Activated CD4-positive, alpha-beta T cell treated with anti-CD3 and anti-CD28 coated beads, Interleukin-2, amount 10 ng/mL, durations not matched to agents 24 days and 14 days (primary cell): ENCODE measurements around the gene ADORA3. TPM values are rescaled to one million over a fixed set of nuclear protein-coding genes. Genes with fewer than 3 reads are reported as not detected.
A peak's percentile ranks its signal among the peaks of the same experiment; 100 is the strongest.

Source experiments
- DNase-seq: peaks from one replicate; pipeline ENCODE4 v3.0.0; 2022
- H3K27ac Mint-ChIP-seq: one replicate; pipeline ENCODE4 v1.8.0; 2022; ENCODE audit warnings: mild to moderate bottlenecking, mixed read lengths
- H3K27me3 Mint-ChIP-seq: one replicate; pipeline ENCODE4 v1.8.0; 2022; ENCODE audit warnings: mixed read lengths
- H3K36me3 Mint-ChIP-seq: one replicate; pipeline ENCODE4 v1.8.0; 2022; ENCODE audit warnings: low read depth, mild to moderate bottlenecking, mixed read lengths
- H3K4me1 Mint-ChIP-seq: one replicate; pipeline ENCODE4 v1.8.0; 2021; ENCODE audit warnings: mixed read lengths
- H3K4me3 Mint-ChIP-seq: one replicate; pipeline ENCODE4 v1.8.0; 2022; ENCODE audit warnings: mild to moderate bottlenecking, moderate library complexity, mixed read lengths
- H3K9me3 Mint-ChIP-seq: one replicate; pipeline ENCODE4 v1.8.0; 2021; ENCODE audit warnings: mixed read lengths
- intact Hi-C: fragments of 100-400 bp; cut with micrococcal nuclease; formaldehyde crosslinking; loops from one replicate; pipeline ENCODE4 v1.15.1; 2023
- total RNA-seq: library from RNA; stranded (reverse); gene quantifications from 2 replicates; pipeline ENCODE4 v1.2.3, GENCODE V29; 2022

The ADORA3 gene
- total RNA-seq, 1 donor from 2014 or later = not detected

DNA sequence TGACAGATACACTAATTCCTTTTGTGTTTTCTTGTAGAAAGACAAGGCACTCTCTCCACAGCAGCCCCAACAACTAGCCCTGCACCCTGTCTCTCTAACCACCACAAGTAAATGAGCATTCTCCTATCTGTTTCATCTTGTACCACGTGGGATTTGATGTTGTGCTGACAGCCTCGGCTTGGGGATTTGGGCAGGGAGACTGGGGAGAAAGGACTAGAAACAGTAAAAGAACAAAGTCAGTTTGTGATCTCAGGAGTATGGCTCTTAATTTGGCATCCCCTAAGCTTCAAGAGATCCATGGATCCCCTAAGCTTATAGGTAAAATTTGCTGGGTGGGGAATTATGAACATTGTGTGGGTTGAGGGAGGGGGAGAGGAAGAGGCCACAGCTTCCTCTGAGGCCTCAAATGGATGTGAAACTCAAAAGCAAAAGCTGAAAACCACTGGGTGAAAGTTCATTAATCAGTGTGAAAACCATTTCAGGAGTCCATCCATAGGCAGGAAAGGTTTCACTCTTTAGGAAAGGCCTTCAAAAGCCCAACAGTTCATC lies 26.6 kb downstream of the ADORA3 start:
- peak; percentile 87 for DNase-seq
- H3K9me3 Mint-ChIP-seq = peaks cover 5% of the 10 kb centered on the region
- peak overlapping the region; percentile 61 for H3K4me3 Mint-ChIP-seq
- H3K27me3 Mint-ChIP-seq = peaks cover 7% of the 10 kb centered on the region
- peaks cover 51% of the 10 kb centered on the region for H3K4me1 Mint-ChIP-seq
- intact Hi-C loops = loop anchor here (1.0 to 2.0 kb wide), 6 partner anchors 20 to 278 kb away; partner anchors contain the start of gene DDX20
- H3K36me3 Mint-ChIP-seq = peaks cover 17% of the 10 kb centered on the region
- peak overlapping the region; percentile 67 for H3K27ac Mint-ChIP-seq

GRCh38 chr1:111476214-111476613 lies 27.2 kb downstream of the ADORA3 start:
- Mint-ChIP-seq H3K4me3 (peak overlapping the region; percentile 61), H3K27me3 (peaks cover 7% of the 10 kb centered on the region), H3K27ac (peak overlapping the region; percentile 75), H3K36me3 (peaks cover 17% of the 10 kb centered on the region), H3K9me3 (peaks cover 5% of the 10 kb centered on the region), H3K4me1 (peaks cover 48% of the 10 kb centered on the region)
- intact Hi-C loops = loop anchor here (2.0 kb wide), 4 partner anchors 21 to 279 kb away; partner anchors contain the start of gene DDX20
- DNase-seq = no peak

GRCh38 chr1:111475701-111476100 lies 27.7 kb downstream of the ADORA3 start:
- H3K27ac Mint-ChIP-seq = peak overlapping the region; percentile 75
- peaks cover 48% of the 10 kb centered on the region for H3K4me1 Mint-ChIP-seq
- H3K9me3 Mint-ChIP-seq = peaks cover 5% of the 10 kb centered on the region
- peak overlapping the region; percentile 61 for H3K4me3 Mint-ChIP-seq
- intact Hi-C loops = loop anchor here (1.0 to 2.0 kb wide), 5 partner anchors 21 to 279 kb away; partner anchors contain the start of genes ATP5PB, DDX20 and WDR77
- H3K36me3 Mint-ChIP-seq = peaks cover 17% of the 10 kb centered on the region
- peaks cover 6% of the 10 kb centered on the region for H3K27me3 Mint-ChIP-seq
- peak; percentile 71 for DNase-seq

GRCh38 chr1:111474521-111474920 lies 28.9 kb downstream of the ADORA3 start:
- DNase-seq = no peak
- Mint-ChIP-seq H3K36me3 (peaks cover 17% of the 10 kb centered on the region), H3K9me3 (peaks cover 5% of the 10 kb centered on the region), H3K27me3 (peaks cover 3% of the 10 kb centered on the region), H3K27ac (no peak overlapping the region), H3K4me1 (peaks cover 48% of the 10 kb centered on the region), H3K4me3 (peak overlapping the region; percentile 77)
- intact Hi-C loops = no loop called here

GRCh38 chr1:111474106-111474505 lies 29.3 kb downstream of the ADORA3 start:
- Mint-ChIP-seq H3K4me1 (peaks cover 48% of the 10 kb centered on the region), H3K27ac (peak overlapping the region; percentile 73)
- intact Hi-C loops = no loop called here

GRCh38 chr1:111471538-111471937 lies 31.9 kb downstream of the ADORA3 start:
- Mint-ChIP-seq H3K4me3 (no peak overlapping the region), H3K36me3 (peaks cover 16% of the 10 kb centered on the region), H3K4me1 (peaks cover 34% of the 10 kb centered on the region), H3K27ac (no peak overlapping the region), H3K9me3 (no peaks in the 10 kb centered on the region), H3K27me3 (no peaks in the 10 kb centered on the region)
- intact Hi-C loops = no loop called here
- no peak for DNase-seq

More at GRCh38 chr1:111474106-111474505, 29.3 kb downstream of the ADORA3 start:
- Mint-ChIP-seq H3K4me3 (peak overlapping the region; percentile 77), H3K9me3 (peaks cover 5% of the 10 kb centered on the region), H3K27me3 (peaks cover 3% of the 10 kb centered on the region), H3K36me3 (peaks cover 17% of the 10 kb centered on the region)
- no peak for DNase-seq

DNA sequence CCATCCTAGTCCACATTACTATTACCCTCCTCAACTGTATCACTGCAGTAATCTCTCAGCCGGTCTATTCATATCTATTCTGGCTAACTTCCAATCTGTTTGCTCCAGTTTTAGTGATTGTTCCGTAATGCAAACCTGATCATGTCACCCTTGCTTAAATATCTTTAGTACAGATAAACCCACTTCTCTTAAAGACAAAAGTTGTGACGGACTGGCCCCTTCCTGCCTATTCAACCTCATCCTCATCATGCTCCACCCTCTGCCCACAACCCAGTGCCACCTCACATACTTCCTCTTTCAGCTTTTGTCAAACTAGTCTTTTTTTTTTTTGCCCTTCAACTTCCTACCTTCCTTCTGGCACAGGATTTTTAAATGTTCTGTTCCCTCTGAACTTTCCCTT lies 32.4 kb downstream of the ADORA3 start:
- Mint-ChIP-seq H3K27me3 (no peaks in the 10 kb centered on the region), H3K4me1 (peaks cover 31% of the 10 kb centered on the region), H3K4me3 (no peak overlapping the region), H3K9me3 (no peaks in the 10 kb centered on the region), H3K27ac (no peak overlapping the region), H3K36me3 (peaks cover 16% of the 10 kb centered on the region)
- peak; percentile 87 for DNase-seq
- intact Hi-C loops = no loop called here

DNA sequence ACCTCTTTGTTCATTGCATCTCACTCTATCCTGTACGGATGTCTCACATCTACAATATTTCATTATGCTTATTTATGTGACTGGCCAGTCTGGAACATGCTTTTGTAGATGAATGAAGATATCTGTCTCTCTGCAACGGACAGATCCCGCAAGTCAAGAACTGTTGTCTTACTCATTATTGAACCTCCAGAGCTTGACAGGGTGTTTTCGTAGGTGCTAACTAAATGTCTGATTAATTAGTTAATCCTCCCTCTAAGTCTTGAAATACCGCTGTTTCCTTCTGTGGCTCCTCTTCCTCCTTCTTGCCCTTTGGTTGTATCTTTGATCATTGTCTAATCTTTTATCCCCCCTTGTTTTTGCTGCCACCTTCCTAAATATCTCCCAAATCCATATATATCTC lies 32.8 kb downstream of the ADORA3 start:
- no peaks in the 10 kb centered on the region for H3K9me3 Mint-ChIP-seq
- DNase-seq = no peak
- intact Hi-C loops = no loop called here
- peaks cover 16% of the 10 kb centered on the region for H3K36me3 Mint-ChIP-seq
- H3K27ac Mint-ChIP-seq = no peak overlapping the region
- H3K4me1 Mint-ChIP-seq = peaks cover 27% of the 10 kb centered on the region
- H3K4me3 Mint-ChIP-seq = no peak overlapping the region
- no peaks in the 10 kb centered on the region for H3K27me3 Mint-ChIP-seq

- Mint-ChIP-seq H3K4me3 (no peak overlapping the region), H3K27me3 (no peaks in the 10 kb centered on the region), H3K27ac (no peak overlapping the region), H3K4me1 (peaks cover 19% of the 10 kb centered on the region), H3K36me3 (peaks cover 21% of the 10 kb centered on the region), H3K9me3 (no peaks in the 10 kb centered on the region)
- DNase-seq = no peak
- intact Hi-C loops = no loop called here
Measured at GRCh38 chr1:111469539-111469938, 33.9 kb downstream of the ADORA3 start.

DNA sequence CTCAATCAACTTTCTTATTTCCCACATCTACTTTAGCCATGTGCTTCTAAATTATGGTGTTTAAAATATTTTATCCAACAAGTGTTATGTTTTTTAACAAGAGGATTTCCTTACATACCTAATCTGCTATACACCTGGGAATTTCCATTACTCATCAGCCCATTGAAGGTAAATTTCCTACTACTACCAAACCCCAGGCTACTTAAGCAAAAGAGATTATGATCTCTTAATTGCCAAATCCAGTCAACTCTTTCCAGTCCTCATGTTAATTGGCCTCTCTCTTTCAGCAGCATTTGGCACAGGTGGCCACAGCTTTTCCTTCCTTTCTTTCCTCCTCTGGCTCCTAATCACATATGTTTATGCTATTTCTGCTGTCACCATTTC lies 34.7 kb downstream of the ADORA3 start:
- H3K9me3 Mint-ChIP-seq = no peaks in the 10 kb centered on the region
- no peak overlapping the region for H3K4me3 Mint-ChIP-seq
- H3K27me3 Mint-ChIP-seq = no peaks in the 10 kb centered on the region
- peaks cover 13% of the 10 kb centered on the region for H3K4me1 Mint-ChIP-seq
- peaks cover 20% of the 10 kb centered on the region for H3K36me3 Mint-ChIP-seq
- DNase-seq = no peak
- intact Hi-C loops = no loop called here
- H3K27ac Mint-ChIP-seq = no peak overlapping the region

DNA sequence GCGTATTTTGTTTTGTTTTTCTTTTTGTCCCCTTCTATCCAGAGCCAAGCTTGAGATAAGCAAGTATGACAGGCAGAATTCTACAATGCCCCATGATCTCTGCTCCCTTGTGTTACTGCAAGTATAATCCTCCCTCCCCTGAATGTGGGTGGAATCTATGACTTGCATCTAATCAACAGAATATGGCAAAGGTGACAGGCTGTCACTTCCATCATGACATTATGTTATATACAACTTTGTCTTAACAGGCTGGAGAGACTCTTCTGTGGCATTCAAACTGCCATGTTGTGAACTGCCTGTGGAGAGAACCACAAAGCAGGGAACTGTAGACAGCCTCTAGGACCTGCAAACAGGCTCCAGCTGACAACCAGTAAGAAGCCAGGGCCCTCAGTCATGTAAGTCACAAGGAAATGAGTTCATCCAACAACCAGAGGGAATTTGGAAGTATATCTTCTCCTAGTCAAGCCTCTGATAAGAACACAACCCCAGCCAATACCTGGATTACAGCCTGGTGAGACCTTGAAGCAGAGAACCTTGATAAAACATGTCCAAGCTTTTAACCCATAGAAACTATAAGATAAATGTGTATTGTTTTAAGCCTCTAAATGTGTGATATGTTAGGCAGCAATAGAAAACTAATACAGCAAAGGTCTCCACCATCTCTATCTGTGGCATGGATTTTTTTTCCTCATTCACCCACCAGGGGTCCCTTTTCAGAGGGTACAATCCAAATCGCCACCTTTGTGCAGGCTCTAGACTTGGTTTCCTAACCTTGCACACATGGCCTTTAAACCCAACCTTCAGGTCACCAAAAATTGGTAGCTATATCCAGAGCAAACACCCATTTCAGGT lies 35.3 kb downstream of the ADORA3 start:
- intact Hi-C loops = no loop called here
- no peak overlapping the region for H3K27ac Mint-ChIP-seq
- peaks cover 13% of the 10 kb centered on the region for H3K4me1 Mint-ChIP-seq
- peaks cover 23% of the 10 kb centered on the region for H3K36me3 Mint-ChIP-seq
- no peak overlapping the region for H3K4me3 Mint-ChIP-seq
- no peaks in the 10 kb centered on the region for H3K27me3 Mint-ChIP-seq
- peaks cover 3% of the 10 kb centered on the region for H3K9me3 Mint-ChIP-seq
- no peak for DNase-seq

DNA sequence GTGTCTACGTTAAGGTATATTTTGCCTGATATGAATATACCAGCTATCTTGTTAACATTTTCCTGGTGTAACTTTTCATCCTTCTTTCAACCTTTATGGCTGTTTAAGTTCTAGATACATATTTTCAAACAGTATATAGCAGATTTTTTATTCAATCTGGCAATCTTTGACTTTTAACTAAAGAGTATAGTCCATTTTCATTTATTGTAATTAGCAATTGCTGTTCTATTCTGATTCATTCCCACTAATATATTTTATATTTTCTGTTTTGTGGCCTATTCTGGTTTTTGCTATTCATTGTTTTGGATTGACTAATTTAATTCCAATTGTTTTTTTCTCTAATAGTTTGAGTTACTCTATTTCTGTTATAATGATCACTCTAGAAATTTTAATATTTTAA lies 37.0 kb downstream of the ADORA3 start:
- peaks cover 3% of the 10 kb centered on the region for H3K9me3 Mint-ChIP-seq
- no peak overlapping the region for H3K4me3 Mint-ChIP-seq
- intact Hi-C loops = no loop called here
- H3K27me3 Mint-ChIP-seq = no peaks in the 10 kb centered on the region
- no peak overlapping the region for H3K27ac Mint-ChIP-seq
- peaks cover 29% of the 10 kb centered on the region for H3K36me3 Mint-ChIP-seq
- DNase-seq = no peak
- H3K4me1 Mint-ChIP-seq = peaks cover 6% of the 10 kb centered on the region

- peaks cover 31% of the 10 kb centered on the region for H3K36me3 Mint-ChIP-seq
- H3K27me3 Mint-ChIP-seq = no peaks in the 10 kb centered on the region
- H3K4me3 Mint-ChIP-seq = no peak overlapping the region
- H3K4me1 Mint-ChIP-seq = peaks cover 6% of the 10 kb centered on the region
- no peak overlapping the region for H3K27ac Mint-ChIP-seq
- intact Hi-C loops = no loop called here
- H3K9me3 Mint-ChIP-seq = peaks cover 3% of the 10 kb centered on the region
- DNase-seq = no peak
Measured at GRCh38 chr1:111465754-111466153, 37.7 kb downstream of the ADORA3 start.

- no peak overlapping the region for H3K27ac Mint-ChIP-seq
Measured at GRCh38 chr1:111463029-111463683, 40.3 kb downstream of the ADORA3 start.

More at GRCh38 chr1:111463029-111463683, 40.3 kb downstream of the ADORA3 start:
- H3K4me1 Mint-ChIP-seq = peaks cover 11% of the 10 kb centered on the region
- no peak for DNase-seq
- peaks cover 44% of the 10 kb centered on the region for H3K36me3 Mint-ChIP-seq
- H3K27me3 Mint-ChIP-seq = no peaks in the 10 kb centered on the region
- no peak overlapping the region for H3K4me3 Mint-ChIP-seq
- intact Hi-C loops = loop anchor here (2.0 kb wide), 1 partner anchor 22 kb away; no protein-coding TSS in a partner anchor
- H3K9me3 Mint-ChIP-seq = peaks cover 3% of the 10 kb centered on the region
